IMR-90 (cell line): ENCODE measurements around the gene MEGF10. TPM values are rescaled to one million over a fixed set of nuclear protein-coding genes. Genes with fewer than 3 reads are reported as not detected.

Experiments
- ATAC-seq: fragments of 200-7000 bp; cut with Tn5 transposase; 2 replicates; pipeline ENCODE4 v1.9.1; 2020; ENCODE audit warnings: low read depth, mild to moderate bottlenecking, moderate library complexity
- BruUV-seq: library from RNA; stranded (reverse); fragments of 400-500 nt; replicated peaks from 2 replicates; lab custom pipeline; 2021; lab: Mats Ljungman, UMichigan
- CTCF ChIA-PET: fragments of 300-600 bp; formaldehyde crosslinking; extraction: SDS; loops from one replicate; lab custom pipeline; 2021; ENCODE audit warnings: antibody characterized with exemption; lab: Yijun Ruan, JAX
- POLR2A ChIA-PET: fragments of 300-600 bp; sonication (Branson Sonifier 250); formaldehyde crosslinking; loops from one replicate; lab custom pipeline; 2022; ENCODE audit warnings: antibody characterized with exemption; ENCODE audit not compliant: unreplicated experiment; lab: Charles Lee
- DNase-seq: peaks from one replicate; pipeline ENCODE4 v3.0.0; 2013
- H2AFZ ChIP-seq: replicated peaks from 2 replicates; pipeline ENCODE3; 2013; ENCODE audit warnings: low read length, mild to moderate bottlenecking; ENCODE audit not compliant: poor library complexity
- H2AK5ac ChIP-seq: 2 replicates; pipeline ENCODE4 v1.6.1; 2013; ENCODE audit warnings: low read depth, low read length, inconsistent platforms
- H2AK9ac ChIP-seq: replicated peaks from 2 replicates; pipeline ENCODE3; 2013; ENCODE audit warnings: mild to moderate bottlenecking, low read depth, low read length, moderate library complexity; ENCODE audit not compliant: poor library complexity
- H2BK120ac ChIP-seq: 2 replicates; pipeline ENCODE4 v1.6.1; 2013; ENCODE audit warnings: low read depth, low read length, inconsistent platforms
- H2BK15ac ChIP-seq: 3 replicates; pipeline ENCODE4 v1.6.1; 2013; ENCODE audit warnings: low read depth, low read length, inconsistent platforms
- H2BK20ac ChIP-seq: 2 replicates; pipeline ENCODE4 v1.6.1; 2013; ENCODE audit warnings: low read depth, mild to moderate bottlenecking, inconsistent platforms, low read length, moderate library complexity
- H2BK5ac ChIP-seq: 2 replicates; pipeline ENCODE4 v1.6.1; 2013; ENCODE audit warnings: mild to moderate bottlenecking, low read depth, low read length, inconsistent platforms; ENCODE audit not compliant: poor library complexity, severe bottlenecking
- H3K14ac ChIP-seq: replicated peaks from 2 replicates; pipeline ENCODE4 v1.6.1; 2013; ENCODE audit warnings: low read depth, low read length, inconsistent platforms
- H3K18ac ChIP-seq: 2 replicates; pipeline ENCODE4 v1.6.1; 2013; ENCODE audit warnings: low read depth, low read length, control low read depth
- H3K23ac ChIP-seq: 2 replicates; pipeline ENCODE4 v1.6.1; 2013; ENCODE audit warnings: low read depth, low read length, inconsistent platforms
- H3K27ac ChIP-seq: 2 replicates; pipeline ENCODE4 v1.5.1; 2013; ENCODE audit warnings: mild to moderate bottlenecking, control low read depth, low read length; ENCODE audit not compliant: insufficient read depth
- H3K27me3 ChIP-seq: 2 replicates; pipeline ENCODE4 v1.6.1; 2013; ENCODE audit warnings: low read length; ENCODE audit not compliant: control insufficient read depth, insufficient read depth
- H3K36me3 ChIP-seq: 2 replicates; pipeline ENCODE4 v1.6.1; 2013; ENCODE audit warnings: low read length, mixed read lengths; ENCODE audit not compliant: control insufficient read depth, insufficient read depth
- H3K4ac ChIP-seq: 2 replicates; pipeline ENCODE4 v1.6.1; 2013; ENCODE audit warnings: low read depth, low read length, inconsistent platforms
- H3K4me1 ChIP-seq: 2 replicates; pipeline ENCODE4 v1.6.1; 2013; ENCODE audit warnings: low read length, mixed read lengths; ENCODE audit not compliant: control insufficient read depth, insufficient read depth
- H3K4me2 ChIP-seq: 2 replicates; pipeline ENCODE4 v1.6.1; 2013; ENCODE audit warnings: low read depth, mild to moderate bottlenecking, control low read depth, low read length, moderate library complexity
- H3K4me3 ChIP-seq: 2 replicates; pipeline ENCODE4 v1.5.1; 2013; ENCODE audit warnings: low read depth, mild to moderate bottlenecking, control low read depth, low read length, moderate library complexity; ENCODE audit not compliant: insufficient read depth
- H3K56ac ChIP-seq: 2 replicates; pipeline ENCODE4 v1.6.1; 2013; ENCODE audit warnings: low read length, inconsistent platforms; ENCODE audit not compliant: insufficient read depth; ENCODE audit errors: extremely low read depth
- H3K79me1 ChIP-seq, 2 experiments: 2 replicates each; pipeline ENCODE4 v1.6.1; 2013; ENCODE audit warnings: low read length in 2 of 2, inconsistent platforms in 1 of 2, low read depth in 1 of 2
- H3K9ac ChIP-seq: 2 replicates; pipeline ENCODE4 v1.6.1; 2013; ENCODE audit warnings: low read depth, low read length, control low read depth
- H3K9me1 ChIP-seq: 2 replicates; pipeline ENCODE4 v1.6.1; 2013; ENCODE audit warnings: low read length, inconsistent platforms; ENCODE audit not compliant: insufficient read depth
- H3K9me3 ChIP-seq: 2 replicates; pipeline ENCODE4 v1.6.1; 2013; ENCODE audit warnings: low read length; ENCODE audit not compliant: control insufficient read depth, insufficient read depth
- H4K20me1 ChIP-seq: 2 replicates; pipeline ENCODE4 v1.6.1; 2013; ENCODE audit warnings: low read length, inconsistent platforms; ENCODE audit not compliant: insufficient read depth
- H4K5ac ChIP-seq: 2 replicates; pipeline ENCODE4 v1.6.1; 2013; ENCODE audit warnings: mild to moderate bottlenecking, low read depth, low read length, control low read depth
- H4K8ac ChIP-seq, 2 experiments: 2 replicates each; pipeline ENCODE4 v1.6.1; 2013; ENCODE audit warnings: low read depth in 2 of 2, low read length in 2 of 2, control low read depth in 1 of 2, inconsistent platforms in 1 of 2
- H4K91ac ChIP-seq: 2 replicates; pipeline ENCODE4 v1.6.1; 2013; ENCODE audit warnings: low read depth, low read length, inconsistent platforms; ENCODE audit not compliant: insufficient read depth
- MXI1 ChIP-seq: IDR thresholded peaks from 2 replicates; pipeline ENCODE4 v1.6.1; 2012; ENCODE audit warnings: low read depth, mild to moderate bottlenecking, low read length, moderate library complexity, borderline replicate concordance
- POLR2A ChIP-seq: IDR thresholded peaks from 2 replicates; pipeline ENCODE4 v1.6.1; 2012; ENCODE audit warnings: mild to moderate bottlenecking, low read depth, low read length
- RCOR1 ChIP-seq: IDR thresholded peaks from 2 replicates; pipeline ENCODE4 v1.6.1; 2012; ENCODE audit warnings: mild to moderate bottlenecking, low read length, improper control_type of control experiment; ENCODE audit not compliant: insufficient replicate concordance
- RFX5 ChIP-seq: IDR thresholded peaks from 2 replicates; pipeline ENCODE4 v1.8.0; 2012; ENCODE audit warnings: low read depth, mild to moderate bottlenecking, low read length, moderate library complexity
- SMC3 ChIP-seq: fragments of 150-350 bp; IDR thresholded peaks from 2 replicates; pipeline ENCODE4 v1.6.1; 2016; ENCODE audit warnings: low read depth, mild to moderate bottlenecking, antibody characterized with exemption, low read length, moderate library complexity
- WGBS, 2 experiments: methylation state at CpG; one replicate each; pipeline versions ENCODE4 v1.1.5 to v1.1.7; 2013; ENCODE audit warnings: missing lambda C conversion rate in 2 of 2; ENCODE audit not compliant: insufficient read length in 1 of 2; ENCODE audit errors: extremely low coverage in 2 of 2; 5-methylcytosine and 5-hydroxymethylcytosine counted together
- dilution Hi-C: fragments of 300-500 bp; cut with HindIII; formaldehyde crosslinking; loops from one replicate; pipeline ENCODE4 v1.14.3; 2018; ENCODE audit warnings: low sequenced_read_pairs; ENCODE audit not compliant: unreplicated experiment
- in situ Hi-C: fragments of 300-500 bp; cut with MboI; formaldehyde crosslinking; loops from 3 replicates; pipeline ENCODE4 v1.14.3; 2019; ENCODE audit warnings: low sequenced_read_pairs, inconsistent platforms, mixed read lengths
- intact Hi-C: fragments of 100-400 bp; cut with micrococcal nuclease; formaldehyde crosslinking; loops from 2 replicates; pipeline ENCODE4 v1.10.0; 2022
- polyA plus RNA-seq, 3 experiments: library from polyadenylated mRNA; depleted of rRNA; stranded (reverse); fragments of >200 nt; gene quantifications; 2 replicates each; pipeline ENCODE4 v1.2.3, GENCODE V29; 2012; ENCODE audit warnings: low replicate concordance in 1 of 3
- total RNA-seq: library from RNA; depleted of rRNA; stranded (reverse); fragments of >200 nt; gene quantifications from 2 replicates; pipeline ENCODE4 v1.2.3, GENCODE V29; 2012

MEGF10 gene
- total and polyA plus RNA-seq, 2 of the 4 experiments (the other 2 are of a cell fraction), result not detected

DNA sequence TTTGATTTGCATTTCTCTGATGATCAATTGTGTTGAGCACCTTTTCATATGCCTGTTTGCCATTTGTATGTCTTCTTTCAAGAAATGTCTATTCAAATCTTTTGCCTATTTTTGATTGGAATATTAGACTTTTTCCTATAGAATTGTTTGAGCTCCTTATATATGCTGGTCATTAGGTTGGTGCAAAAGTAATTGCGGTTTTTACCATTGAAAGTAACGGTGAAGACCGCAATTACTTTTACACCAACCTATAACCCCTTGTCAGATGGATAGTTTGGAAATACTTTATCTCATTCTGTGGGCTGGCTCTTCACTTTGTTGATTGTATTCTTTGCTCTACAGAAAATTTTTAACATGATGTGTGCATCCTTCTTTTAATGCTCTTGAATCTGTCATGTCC is 113.6 kb downstream of the MEGF10 start:
- POLR2A ChIA-PET, result no interaction called here
- no peak overlapping the region for H2BK20ac ChIP-seq
- no peak overlapping the region for H4K91ac ChIP-seq
- no peaks in the 10 kb centered on the region for H4K20me1 ChIP-seq
- H3K79me1 ChIP-seq, result no peaks in the 10 kb centered on the region
- H3K4me2 ChIP-seq, result no peak overlapping the region
- DNase-seq (no peak), ATAC-seq (no peak)
- no peak overlapping the region for H2AK5ac ChIP-seq
- intact Hi-C loops (no loop called here), in situ Hi-C loops (no loop called here), dilution Hi-C loops (no loop called here)
- no peak overlapping the region for H2AFZ ChIP-seq
- peaks cover 5% of the 10 kb centered on the region for H3K27me3 ChIP-seq
- H3K56ac ChIP-seq, result no peak overlapping the region
- H2BK15ac ChIP-seq, result no peak overlapping the region
- no peak overlapping the region for H3K4ac ChIP-seq
- no peaks in the 10 kb centered on the region for H3K9me3 ChIP-seq
- CTCF ChIA-PET, result no interaction called here
- H3K36me3 ChIP-seq, result no peaks in the 10 kb centered on the region
- no peaks in the 10 kb centered on the region for H3K4me1 ChIP-seq
- no CpG with 5 or more reads among the region's 3 CpGs for WGBS, 2 experiments
- no peak overlapping the region for H3K4me3 ChIP-seq
- H4K5ac ChIP-seq, result no peak overlapping the region
- no peak overlapping the region for H2BK5ac ChIP-seq
- H2BK120ac ChIP-seq, result no peak overlapping the region
- H4K8ac ChIP-seq, result no peak overlapping the region
- no peak overlapping the region for H3K18ac ChIP-seq
- H3K9ac ChIP-seq, result no peak overlapping the region
- no peaks in the 10 kb centered on the region for H3K9me1 ChIP-seq
- H3K27ac ChIP-seq, result no peak overlapping the region
- no peak overlapping the region for H3K14ac ChIP-seq
- BruUV-seq, result no TSS peak
- TF ChIP-seq RFX5 (no peak), MXI1 (no peak), SMC3 (no peak), POLR2A (no peak), RCOR1 (no peak)
- no peak overlapping the region for H2AK9ac ChIP-seq
- H3K23ac ChIP-seq, result no peak overlapping the region
